SK-N-MC (cell line): ENCODE measurements around the gene SNRPD1.

Experiments used
- EZH2 ChIP-seq: fragments of 200-600 bp; sonication (generic); IDR thresholded peaks from one replicate; pipeline ENCODE4 v1.6.1; 2017; ENCODE audit warnings: antibody characterized with exemption
- POLR2AphosphoS5 ChIP-seq: IDR thresholded peaks from 2 replicates; pipeline ENCODE4 v1.6.1; 2012; ENCODE audit warnings: mild to moderate bottlenecking, low read depth, low read length, borderline replicate concordance

GRCh38 chr18:21634588-21635199 is 22.6 kb downstream of the SNRPD1 start:
- TF ChIP-seq POLR2AphosphoS5 = no peak
- no peak for TF ChIP-seq EZH2
